ENCODE measurements around the gene MBTPS1. TPM values are rescaled to one million over a fixed set of nuclear protein-coding genes. Genes with fewer than 3 reads are reported as not detected.
A peak's percentile ranks its signal among the peaks of the same experiment; 100 is the strongest.
"Not testable (repeated sequence)": the region's sequence is repeated elsewhere in the genome, so short reads cannot be mapped to it uniquely, and the experiment has no call there.

Gene MBTPS1
- total RNA-seq, 1 donor from 2014 or later: 37.3 TPM

DNA sequence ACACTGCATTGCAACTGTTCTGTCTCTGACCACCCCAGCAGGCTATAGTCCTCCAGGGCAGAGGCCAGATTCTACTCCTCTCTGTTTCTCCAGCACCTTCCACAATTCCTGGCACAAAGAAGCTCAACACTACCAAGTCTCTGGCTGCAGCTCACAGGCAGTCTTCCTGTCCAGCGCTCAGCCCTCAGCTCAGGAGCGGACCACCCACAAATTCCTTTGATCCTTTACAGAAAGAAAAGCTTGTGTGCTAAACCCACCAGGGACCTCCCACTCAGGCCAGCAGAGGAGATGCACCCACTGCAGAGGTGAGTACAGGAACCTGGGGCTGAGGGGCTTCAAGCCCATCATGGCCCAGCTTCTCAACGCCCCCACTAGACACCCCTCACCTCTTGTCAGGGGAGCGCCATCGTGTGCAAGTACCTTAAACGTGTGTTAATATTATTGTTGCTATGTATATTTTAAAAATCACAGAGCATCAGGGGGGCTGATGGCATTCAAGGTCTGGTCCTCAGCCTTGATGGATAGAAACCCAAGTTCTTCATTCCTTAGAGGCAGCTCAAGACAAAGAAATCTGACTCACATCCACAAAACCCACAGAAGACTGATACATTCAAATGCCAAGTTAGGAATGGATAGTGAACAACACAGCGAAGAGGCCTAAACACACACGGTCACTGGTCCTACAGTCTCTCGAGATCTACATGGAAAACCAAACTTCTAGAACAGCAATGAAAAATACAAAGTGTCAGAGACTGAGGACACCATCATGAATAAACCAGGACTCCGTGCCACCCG is 19.8 kb upstream of the MBTPS1 start:
- ATAC-seq: no peak

DNA sequence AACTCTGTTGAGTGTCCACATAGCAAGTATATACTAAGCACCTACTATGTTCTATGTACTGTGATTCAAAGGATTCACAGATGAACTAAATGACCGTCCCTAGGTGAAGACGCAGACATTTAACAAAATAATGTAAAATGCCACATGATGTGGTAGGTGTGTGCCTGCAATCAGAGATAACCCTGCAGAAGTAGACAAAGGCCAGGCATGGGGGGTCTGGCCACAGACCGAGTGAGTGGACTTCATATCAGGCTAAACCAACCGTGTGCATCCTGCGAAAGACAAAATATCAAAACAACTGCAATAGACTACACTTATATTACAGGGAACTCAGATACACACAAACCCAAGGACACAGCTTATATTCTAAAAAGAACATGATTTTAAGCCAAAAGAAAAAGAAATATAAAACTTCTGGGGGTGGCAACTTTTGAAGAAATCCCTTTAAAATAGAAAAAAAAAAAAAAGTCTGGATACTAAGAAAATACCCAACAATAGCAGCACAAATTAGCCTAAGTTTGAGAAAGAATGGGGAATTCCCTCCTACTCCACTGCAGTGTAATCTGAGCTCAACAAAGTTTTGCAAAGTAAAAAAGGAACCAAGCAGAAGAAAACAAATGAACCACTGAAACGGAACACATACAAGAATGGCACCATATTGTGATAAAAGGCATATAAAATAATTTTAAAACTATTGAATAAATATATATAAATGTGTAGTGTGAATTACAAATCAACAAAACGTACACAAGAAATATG is 16.0 kb upstream of the MBTPS1 start:
- no peak for ATAC-seq

DNA sequence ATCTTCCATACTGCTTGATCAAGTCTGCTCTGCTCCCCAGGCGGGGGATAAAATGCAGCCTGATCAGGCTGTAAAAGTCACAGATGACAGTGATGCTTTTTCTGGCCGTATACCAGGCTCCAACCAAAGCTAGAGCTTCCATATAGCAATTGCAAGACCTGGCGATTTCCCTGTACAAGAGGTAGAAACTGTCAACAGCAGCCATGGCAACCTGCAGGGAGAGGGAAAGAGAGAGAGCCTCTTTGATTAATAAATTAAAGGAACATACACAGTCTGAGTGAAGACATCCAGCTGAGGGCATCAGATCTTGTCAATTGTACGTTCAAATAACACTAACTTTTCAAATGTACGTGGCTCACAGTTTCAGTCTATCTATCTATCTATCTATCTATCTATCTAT is 14.4 kb upstream of the MBTPS1 start:
- no peak for ATAC-seq

DNA sequence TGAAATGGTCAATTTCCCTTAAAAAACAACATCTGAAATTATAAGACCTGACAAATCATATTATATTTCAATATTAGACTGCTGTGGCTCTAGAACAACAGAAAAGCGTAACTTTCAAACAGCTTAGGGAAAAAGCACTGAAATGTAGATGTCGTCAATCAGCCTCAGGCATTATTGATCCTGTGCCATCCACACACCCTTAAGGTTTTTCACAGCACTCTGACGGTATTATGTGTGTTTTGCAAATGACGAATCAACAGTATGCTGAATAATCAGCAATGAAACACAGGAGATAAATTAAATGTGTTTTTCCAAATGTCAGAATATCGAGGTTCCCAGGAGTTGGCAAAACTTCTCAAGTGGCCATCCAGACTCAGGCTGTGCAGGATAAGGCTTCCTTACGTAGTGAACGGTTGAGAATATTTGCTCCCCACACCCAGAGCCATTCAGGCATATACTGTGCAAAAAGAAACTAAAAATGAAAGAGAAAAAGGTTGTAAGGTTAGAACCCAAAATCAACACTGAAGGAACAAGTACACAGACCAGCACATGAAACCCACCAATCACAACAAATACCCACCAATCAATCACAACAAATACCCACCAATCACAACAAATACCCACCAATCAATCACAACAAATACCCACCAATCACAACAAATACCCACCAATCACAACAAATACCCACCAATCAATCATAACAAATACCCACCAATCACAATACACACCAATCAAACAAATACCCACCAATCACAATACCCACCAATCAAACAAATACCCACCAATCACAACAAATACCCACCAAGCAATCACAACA is 7.7 kb upstream of the MBTPS1 start:
- ATAC-seq: no peak

DNA sequence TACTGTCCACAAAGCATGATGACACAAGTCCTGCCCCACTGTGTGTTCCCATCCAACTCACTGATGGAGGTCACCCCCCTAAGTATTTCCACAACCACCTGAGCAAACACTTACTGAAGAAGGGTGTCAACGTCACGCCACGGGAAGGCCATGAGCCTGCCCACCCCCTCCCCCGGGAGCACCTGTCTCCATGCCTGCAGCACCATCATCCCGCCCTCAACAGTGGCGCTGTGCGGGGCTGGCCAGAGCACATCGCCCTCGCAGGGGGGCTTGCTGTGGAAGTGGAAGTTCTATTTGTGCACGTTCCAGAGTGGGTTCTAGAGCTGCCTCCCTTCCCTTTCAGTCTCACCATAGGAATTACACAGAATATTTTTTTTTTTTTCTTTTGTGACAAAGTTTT is 4.3 kb upstream of the MBTPS1 start:
- ATAC-seq: no peak

DNA sequence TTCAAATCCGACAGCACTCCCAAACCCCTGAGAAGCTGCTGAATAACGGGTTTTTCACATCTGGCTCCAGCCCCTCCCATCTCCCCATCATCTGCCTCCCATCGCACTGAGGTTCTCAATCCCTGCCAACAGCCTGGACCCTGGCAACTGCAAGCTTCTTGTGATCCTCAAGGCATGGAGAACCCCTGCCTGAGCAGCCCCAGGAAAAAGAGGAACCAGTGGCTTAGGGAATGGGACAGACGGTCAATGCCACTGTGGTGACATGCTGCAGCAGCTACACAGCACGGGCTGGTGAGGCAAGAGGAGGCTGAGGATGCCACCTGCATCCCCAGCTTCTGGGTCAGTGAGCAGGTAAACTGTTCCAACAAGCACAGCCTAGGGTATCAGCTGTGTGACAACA is 3.3 kb upstream of the MBTPS1 start:
- no peak for ATAC-seq

DNA sequence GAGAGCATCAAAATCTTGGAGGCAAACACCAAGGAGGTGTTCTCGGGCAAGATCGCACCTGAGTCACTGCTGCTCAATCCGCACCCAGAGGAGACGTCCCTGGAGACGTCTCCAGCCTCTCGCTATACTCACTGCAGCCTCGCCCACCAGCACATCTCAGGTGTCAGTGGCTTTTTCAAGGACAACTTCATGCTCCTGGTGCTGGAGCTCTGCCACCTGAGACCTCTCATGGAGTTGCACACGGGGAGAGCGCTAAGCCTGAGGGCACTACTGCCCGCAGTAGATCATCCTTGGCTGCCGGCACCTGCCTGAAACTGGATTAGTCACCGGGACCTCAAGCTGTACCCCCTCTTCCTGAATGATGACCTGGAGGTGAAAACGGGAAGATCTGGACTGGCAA is 2.6 kb upstream of the MBTPS1 start:
- peak; percentile 15 for ATAC-seq

DNA sequence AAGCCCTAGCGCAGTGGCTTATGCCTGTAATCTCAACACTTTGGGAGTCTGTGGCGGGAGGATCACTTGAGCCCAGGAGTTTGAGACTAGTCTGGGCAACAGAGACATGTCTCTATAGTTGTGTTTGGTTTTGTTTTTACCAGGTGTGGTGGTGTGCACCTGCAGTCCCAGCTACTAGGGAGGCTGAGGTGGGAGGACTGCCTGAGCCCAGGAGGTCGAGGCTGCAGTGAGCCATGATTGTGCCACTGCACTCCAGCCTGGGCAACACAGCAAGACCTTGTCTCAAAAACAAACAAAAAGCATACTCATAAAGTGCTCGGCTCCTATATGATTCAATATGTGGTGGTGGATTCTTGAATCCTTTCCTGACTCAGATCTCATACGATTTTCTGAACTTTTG is 1.6 kb upstream of the MBTPS1 start:
- not testable (repeated sequence) for ATAC-seq

DNA sequence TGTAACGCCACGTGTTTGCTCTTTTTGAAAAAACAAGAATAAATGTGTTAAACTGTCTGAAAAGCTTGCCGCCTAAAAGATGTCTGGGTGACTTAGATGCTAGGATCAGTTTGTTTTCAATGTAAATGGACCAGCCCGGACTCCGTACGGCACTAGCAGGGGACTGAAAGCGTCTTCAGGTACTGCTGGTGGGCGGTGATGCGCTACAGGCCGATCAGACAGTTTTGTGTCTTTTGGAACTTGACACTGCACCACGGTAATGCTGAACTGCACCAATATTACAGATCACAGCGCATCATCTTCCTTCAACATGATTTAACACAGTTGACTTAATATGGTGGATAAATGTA is 727 bp upstream of the MBTPS1 start:
- ATAC-seq: no peak

DNA sequence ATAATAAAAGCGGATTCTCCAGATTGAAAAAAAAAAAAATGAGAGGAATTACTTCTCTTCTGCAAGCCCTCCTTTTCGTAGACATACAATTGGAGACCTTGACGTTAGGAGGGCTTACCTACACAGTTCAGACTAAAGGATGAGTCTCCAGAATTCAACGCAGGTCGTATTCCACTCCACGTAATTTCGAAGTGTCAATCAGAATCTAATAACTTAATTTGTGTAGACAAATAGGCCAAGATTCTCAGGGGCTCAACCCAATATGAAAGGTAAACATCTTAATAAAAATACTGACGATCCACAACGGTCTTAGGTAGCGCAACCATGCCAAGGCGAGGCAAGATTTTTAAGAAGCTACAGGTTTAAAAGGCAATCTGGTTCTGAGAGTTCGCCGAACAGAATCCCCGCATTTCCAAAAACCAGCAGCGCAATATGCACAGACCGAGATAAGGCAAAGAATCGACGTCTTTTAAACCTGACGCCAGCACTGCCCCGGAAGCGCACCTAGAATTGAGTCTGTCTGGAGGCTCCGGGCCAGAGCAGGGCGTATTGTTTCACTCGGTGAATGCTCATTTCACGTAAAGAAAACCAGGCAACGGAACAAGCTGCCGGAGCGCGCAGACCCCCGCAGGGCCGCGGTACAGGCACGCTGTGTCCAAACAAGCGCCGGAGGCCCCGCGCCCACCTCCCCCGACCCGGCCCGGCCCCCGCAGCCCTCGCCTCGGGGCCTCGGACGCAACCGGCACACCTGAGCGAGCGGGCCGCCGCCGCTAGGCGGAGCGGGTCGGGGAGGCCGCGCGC is 623 bp downstream of the MBTPS1 start:
- peak; percentile 17 for ATAC-seq

DNA sequence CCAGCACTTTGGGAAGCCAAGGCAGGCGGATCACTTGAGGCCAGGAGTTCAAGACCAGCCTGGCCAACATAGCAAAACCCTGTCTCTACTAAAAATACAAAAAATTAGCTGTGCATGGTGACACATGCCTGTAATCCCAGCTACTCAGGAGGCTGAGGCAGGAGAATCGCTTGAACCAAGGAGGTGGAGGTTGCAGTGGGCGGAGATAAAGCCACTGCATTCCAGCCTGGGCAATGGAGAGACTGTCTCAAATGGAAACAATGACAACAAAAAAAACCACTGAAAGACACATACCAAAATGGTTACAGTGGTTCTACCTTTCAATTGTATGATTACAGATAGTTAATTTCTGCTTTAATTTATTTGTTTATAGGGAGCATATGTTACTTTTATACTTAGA is 4.8 kb downstream of the MBTPS1 start:
- not testable (repeated sequence) for ATAC-seq

DNA sequence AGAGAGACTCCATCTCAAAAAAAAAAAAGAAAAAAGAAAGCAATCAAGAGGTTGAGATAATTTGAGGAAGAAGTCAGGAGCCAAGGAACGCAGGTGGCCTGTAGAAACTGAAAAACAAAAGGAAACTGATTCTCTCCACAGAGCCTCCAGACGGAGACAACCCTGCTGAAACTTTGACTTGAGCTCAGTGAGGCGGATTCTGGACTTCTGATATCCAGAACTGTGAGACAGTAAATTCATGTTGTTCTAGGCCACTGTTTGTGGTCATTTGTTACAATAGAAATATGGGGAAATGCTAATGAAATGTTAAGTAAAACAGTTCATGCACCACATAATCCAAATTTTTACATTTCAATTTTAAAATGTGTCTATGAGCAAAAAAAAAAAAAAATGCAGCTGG is 5.2 kb downstream of the MBTPS1 start:
- no peak for ATAC-seq

DNA sequence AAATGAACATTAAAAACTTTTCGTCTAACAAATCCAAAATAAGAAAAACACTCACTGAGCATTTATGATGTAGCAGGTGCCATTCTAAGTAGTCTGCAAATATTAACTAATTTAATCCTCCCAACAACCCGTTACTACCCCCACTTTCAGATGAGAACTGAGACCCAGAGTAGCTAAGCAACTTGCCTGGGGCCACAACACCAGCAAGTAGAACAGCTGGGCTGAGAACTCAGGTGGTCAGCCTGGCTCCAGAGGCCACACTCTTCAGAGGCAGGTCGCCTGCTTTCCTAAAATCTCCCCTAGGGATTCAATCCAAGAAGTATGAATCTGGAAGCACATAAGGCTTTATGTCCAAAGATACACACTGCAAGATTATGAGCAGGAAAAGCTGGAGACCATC is 6.2 kb downstream of the MBTPS1 start:
- ATAC-seq: no peak

DNA sequence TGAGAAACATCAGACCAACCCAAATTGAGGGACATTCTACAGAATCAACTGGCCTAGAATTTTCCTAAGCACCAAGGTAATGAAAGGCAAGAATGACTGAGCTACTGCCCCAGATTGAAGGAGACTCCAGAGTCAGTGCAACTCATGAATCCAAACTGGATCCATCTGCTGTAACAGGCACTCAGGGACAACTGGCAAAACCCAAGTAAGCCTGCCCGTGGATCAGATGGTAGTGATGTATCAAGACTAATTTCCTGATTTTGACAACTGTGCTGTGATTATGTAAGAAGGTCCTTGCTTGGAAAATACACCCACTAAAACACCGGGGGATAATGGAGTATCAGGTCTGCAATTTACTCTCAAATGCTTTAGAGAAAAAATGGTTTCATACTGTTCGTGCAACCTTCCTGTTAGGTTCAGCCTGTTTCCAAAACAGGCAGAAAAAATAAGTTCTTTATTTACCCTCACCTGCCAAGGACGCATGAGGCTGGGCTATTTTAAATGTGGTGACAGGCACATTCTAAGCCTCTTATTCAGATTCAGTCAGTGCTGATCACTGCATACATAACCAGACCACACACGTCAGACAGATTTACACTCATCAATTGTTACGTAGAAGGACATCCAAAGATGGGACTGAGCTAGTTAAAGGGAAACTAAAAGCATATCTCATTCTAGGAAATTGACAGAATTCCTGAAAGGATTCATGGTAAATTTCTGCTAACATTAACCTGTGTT is 7.0 kb downstream of the MBTPS1 start:
- no peak for ATAC-seq

DNA sequence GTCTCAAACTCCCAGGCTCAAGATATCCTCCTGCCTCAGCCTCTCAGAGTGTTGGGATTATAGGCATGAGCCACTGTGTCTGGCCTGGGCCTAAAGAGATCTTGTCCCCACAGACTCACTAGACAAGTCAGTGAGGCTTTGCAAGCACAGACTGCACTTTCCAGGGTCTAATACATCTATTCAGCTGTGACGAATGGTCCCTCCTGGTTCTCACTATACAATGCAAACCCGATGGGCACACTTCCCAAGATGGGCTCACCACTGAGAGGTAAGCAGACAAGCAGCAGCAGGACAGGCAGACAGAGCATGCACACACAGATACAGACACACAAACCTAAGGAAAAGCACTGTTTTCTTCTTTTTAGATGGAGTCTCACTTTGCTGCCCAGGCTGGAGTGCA is 8.8 kb downstream of the MBTPS1 start:
- ATAC-seq: no peak

DNA sequence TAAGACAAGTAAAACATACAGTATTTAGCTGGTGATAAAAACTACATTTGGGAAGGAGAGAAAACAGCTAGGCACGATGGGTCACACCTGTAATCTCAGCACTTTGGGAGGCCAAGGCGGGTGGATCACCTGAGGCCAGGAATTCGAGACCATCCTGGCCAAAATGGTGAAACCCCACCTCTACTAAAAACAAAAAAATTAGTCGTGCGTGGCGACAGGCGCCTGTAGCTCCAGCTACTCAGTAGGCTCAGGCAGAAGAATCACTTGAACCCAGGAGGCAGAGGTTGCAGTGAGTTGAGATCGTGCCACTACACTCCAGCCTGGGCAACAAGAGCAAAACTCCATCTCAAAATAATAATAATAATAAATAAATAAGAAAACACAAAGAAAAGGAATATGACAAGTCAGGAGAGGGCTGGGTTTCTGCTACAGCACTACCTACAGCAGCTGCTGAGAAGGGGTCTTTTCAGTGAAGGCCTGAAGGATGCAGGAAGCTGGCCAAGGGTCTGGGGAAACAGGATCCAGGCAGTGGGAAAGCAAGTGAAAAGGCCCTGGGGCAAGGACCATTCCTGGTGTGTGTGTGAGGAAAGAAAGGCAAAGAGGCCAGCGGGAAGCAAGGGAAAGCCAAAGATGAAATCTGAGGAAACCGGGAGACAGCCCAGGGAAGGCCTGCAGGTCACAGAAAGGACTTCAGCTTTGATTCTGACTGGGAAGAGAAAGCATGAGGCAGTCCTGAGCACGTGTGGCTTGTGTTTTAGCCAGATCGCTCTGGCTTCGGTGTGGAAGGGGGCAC is 10.6 kb downstream of the MBTPS1 start:
- ATAC-seq: no peak

DNA sequence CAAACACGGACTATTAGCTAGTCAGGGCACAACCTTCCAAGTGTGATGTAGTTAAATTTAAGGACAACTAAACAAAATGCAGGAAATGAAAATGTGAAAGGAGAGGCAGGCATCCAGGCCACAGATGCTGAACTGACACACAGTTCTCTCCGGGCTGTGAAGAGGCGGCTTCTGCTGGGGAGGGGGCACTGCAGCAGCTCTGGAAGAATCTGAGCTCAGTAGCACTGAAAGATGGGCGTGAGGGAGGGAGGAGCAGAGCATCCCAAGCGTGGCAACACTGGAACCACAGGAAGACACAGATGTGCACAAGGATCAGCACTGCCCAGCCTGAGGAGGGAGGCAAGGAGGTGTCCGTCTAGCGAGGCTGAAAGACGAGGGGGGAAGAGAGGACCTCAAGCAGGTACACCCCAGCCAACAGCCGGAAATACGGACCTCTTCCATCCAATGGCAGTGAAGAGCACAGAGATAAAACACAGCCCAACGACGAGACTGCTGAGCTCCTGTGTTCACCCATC is 11.4 kb downstream of the MBTPS1 start:
- peak; percentile 12 for ATAC-seq

DNA sequence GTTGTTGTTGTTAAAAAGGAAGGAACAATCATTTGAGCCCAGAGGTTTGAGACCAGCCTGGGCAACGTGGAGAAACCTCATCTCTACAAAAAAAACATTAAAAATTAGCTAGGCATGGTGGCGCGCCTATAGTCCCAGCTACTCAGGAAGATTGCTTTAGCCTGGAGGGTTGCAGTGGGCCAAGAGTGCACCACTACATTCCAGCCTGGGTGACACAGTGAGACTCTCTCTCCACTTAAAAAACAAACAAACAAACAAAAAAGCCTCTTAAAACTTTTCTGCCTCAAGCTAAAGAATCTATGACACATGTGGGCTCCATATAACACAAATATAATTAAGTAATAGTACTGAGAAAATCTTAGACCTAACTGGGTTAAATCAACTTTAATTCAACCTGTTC is 12.5 kb downstream of the MBTPS1 start:
- ATAC-seq: no peak

DNA sequence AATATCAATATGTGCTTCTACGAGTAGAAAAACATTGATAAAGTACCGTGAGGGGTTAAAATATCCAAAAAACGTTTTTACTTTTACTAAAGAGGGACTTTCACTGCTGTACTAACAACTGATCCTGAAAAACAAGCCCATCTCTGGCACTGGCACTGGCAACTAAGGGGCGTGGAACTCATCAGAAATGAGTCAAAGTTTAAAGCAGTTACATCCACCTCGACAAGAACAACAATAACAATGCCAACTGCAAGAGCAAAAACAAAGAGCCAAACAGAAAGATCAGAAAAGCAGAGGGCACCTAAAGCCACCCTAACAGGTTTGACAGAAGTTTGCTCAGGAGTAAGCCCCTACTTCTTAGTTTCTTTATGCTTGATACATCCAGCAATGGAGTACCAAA is 13.1 kb downstream of the MBTPS1 start:
- peak; percentile 74 for ATAC-seq

DNA sequence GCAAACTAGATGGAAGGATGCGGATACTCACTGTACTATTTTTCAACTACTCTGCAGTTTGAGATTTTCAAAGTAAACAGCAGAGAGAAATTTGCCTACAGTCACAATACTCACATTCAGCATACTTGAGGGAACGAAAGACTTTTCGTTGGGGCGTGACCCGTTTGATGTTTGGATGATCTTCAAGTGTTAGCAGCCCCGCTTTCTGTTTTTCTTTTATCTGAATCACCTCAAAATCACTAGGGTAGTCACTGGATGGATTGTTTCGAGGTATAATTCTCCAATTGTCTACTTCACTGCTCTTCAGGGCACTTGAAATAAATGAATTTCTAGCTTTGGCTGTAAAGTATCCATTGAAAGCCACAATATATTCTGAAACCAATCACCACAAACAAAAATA is 17.8 kb downstream of the MBTPS1 start:
- ATAC-seq: no peak
